GM06990 (cell line): Measurements from ENCODE around the gene GJC1.

ENCODE experiments used
- DNase-seq: peaks from one replicate; pipeline ENCODE4 v3.0.0-alpha.2; 2011; ENCODE audit not compliant: insufficient read length; ENCODE audit errors: extremely low read depth
- H3K27me3 ChIP-seq: replicated peaks from 2 replicates; pipeline ENCODE4 v1.6.0; 2011; ENCODE audit warnings: low read length; ENCODE audit not compliant: control insufficient read depth, insufficient read depth
- H3K36me3 ChIP-seq: 2 replicates; pipeline ENCODE4 v1.5.1; 2011; ENCODE audit warnings: low read length; ENCODE audit not compliant: control insufficient read depth, insufficient read depth
- H3K4me3 ChIP-seq: replicated peaks from 2 replicates; pipeline ENCODE4 v1.5.1; 2011; ENCODE audit warnings: low read depth, mild to moderate bottlenecking, control low read depth, low read length
- CTCF ChIP-seq: IDR thresholded peaks from 2 replicates; pipeline ENCODE4 v1.5.1; 2011; ENCODE audit warnings: low read length, control low read depth, mild to moderate bottlenecking, inconsistent platforms; ENCODE audit not compliant: insufficient read depth, poor library complexity, severe bottlenecking

The GJC1 gene

GRCh38 chr17:44792276-44792675 lies 37.8 kb downstream of the GJC1 start:
- H3K27me3 ChIP-seq = no peaks in the 10 kb centered on the region
- DNase-seq = no peak
- TF ChIP-seq CTCF = no peak
- no peak overlapping the region for H3K4me3 ChIP-seq
- H3K36me3 ChIP-seq = no peaks in the 10 kb centered on the region

- H3K36me3 ChIP-seq = no peaks in the 10 kb centered on the region
- H3K4me3 ChIP-seq = no peak overlapping the region
- no peak for TF ChIP-seq CTCF
- DNase-seq = no peak
- H3K27me3 ChIP-seq = no peaks in the 10 kb centered on the region; the same call in none of the 2 replicates
Measured at GRCh38 chr17:44788139-44788538, 41.9 kb downstream of the GJC1 start.

GRCh38 chr17:44787271-44787940 lies 42.7 kb downstream of the GJC1 start:
- Histone ChIP-seq H3K36me3 (no peaks in the 10 kb centered on the region), H3K4me3 (no peak overlapping the region), H3K27me3 (no peaks in the 10 kb centered on the region; the same call in none of the 2 replicates)
- TF ChIP-seq CTCF = no peak
- no peak for DNase-seq

- Histone ChIP-seq H3K4me3 (no peak overlapping the region), H3K27me3 (no peaks in the 10 kb centered on the region; the same call in none of the 2 replicates), H3K36me3 (no peaks in the 10 kb centered on the region)
- DNase-seq = no peak
- no peak for TF ChIP-seq CTCF
Measured at GRCh38 chr17:44786551-44787081, 43.5 kb downstream of the GJC1 start.

GRCh38 chr17:44785921-44786320 lies 44.2 kb downstream of the GJC1 start:
- Histone ChIP-seq H3K27me3 (no peaks in the 10 kb centered on the region; the same call in none of the 2 replicates), H3K4me3 (no peak overlapping the region), H3K36me3 (no peaks in the 10 kb centered on the region)
- no peak for TF ChIP-seq CTCF
- no peak for DNase-seq

GRCh38 chr17:44782326-44782850 lies 47.7 kb downstream of the GJC1 start:
- Histone ChIP-seq H3K36me3 (no peaks in the 10 kb centered on the region), H3K27me3 (no peaks in the 10 kb centered on the region; the same call in none of the 2 replicates), H3K4me3 (no peak overlapping the region)
- no peak for TF ChIP-seq CTCF
- DNase-seq = no peak
